HG02973 (cell line): ENCODE data around the gene CMTM8.

ENCODE experiments used
- ATAC-seq: cut with Tn5 transposase; IDR thresholded peaks from one replicate; pipeline ENCODE4 v1.9.1; 2021; ENCODE audit warnings: moderate library complexity; ENCODE audit not compliant: unreplicated experiment

The CMTM8 gene

DNA sequence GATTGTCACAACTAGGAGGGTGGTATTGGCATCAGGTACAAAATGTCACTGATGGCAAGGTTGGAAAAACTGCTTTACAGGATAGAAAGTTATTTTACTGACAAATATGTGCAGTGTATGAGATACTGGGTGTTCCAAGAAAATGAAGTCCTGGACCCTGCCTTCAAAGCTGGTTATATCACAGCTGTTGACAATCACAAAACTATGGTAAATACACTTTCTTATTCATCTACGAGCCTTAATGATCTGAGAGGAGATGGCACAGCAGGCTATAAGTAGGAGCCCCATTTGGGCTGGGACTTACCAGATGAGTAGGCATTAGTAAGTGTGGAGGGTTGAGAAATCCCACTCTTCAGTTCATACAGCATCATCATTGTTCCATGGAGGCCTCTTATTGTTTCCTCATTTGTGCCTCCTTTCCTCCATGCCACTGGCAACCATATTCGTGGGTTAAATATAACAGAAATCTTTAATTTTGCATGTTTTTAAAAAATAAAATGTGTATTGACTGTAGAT is 66.9 kb downstream of the CMTM8 start:
- no peak for ATAC-seq

GRCh38 chr3:32306072-32306471 is 67.6 kb downstream of the CMTM8 start:
- no peak for ATAC-seq

DNA sequence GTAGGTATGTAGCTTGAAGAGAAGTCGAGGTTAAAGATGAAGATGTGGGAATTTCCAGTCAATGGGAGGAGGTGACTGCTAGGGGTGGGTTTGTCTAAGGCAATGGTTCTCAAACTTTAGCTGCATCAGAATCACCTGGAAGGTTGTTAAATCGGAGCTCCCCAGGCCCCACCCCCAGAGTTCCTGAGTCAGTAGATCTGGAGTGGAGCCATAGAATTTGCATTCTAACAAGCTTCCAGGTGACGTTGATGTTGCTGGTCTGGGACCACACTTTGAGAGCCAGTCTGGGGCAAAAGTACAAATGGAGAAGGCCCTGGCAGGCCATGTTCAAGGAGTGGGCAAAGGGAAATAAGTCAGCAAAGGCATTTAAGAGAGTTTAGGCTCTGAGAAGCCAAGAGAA is 69.1 kb downstream of the CMTM8 start:
- ATAC-seq = no peak

DNA sequence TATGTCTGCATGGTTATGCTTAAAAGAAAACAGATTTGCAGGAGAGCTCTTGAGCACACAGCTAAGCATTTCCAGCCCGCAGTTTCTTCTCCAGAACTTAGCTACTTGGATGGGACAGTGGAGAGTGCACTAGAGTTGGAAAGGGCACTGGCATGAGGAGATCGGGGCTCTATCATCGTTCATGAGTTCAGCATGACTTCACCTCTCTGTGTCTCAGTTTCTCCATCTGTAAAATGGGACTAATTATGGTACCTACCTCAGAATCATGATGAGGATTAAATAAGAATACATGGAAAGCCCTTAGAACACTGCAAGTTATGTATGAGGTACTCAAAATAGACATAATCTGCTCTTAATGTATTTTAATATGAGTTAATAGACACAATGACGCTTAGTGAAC is 69.9 kb downstream of the CMTM8 start:
- no peak for ATAC-seq

DNA sequence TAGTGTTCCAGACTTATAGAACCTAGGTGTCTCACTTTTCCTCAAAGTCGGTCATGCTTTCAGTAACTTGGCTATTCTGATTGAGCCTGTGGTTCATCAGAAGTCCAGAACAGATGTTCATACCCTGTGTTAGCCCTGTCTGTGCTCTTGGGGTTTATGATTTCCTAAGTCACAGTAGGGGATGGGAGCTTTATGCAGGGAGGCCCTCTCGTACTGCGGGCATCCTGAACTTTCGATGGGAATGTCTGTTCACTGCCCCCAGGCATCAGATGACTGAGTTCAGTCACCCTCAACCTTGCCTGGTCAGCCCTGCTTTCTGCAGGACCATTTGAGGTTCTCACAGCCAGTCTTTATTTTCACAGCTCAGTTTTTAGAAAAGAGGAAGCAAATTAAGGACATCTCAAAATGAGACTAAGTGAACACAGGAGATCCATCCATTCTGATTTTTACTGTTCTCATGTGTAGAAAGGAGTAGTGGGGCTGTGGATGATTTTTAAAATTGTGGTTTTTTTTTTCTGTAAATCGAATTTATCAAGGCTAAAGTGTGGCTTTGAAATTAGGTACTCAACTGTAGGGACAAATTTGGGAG is 71.3 kb downstream of the CMTM8 start:
- no peak for ATAC-seq

DNA sequence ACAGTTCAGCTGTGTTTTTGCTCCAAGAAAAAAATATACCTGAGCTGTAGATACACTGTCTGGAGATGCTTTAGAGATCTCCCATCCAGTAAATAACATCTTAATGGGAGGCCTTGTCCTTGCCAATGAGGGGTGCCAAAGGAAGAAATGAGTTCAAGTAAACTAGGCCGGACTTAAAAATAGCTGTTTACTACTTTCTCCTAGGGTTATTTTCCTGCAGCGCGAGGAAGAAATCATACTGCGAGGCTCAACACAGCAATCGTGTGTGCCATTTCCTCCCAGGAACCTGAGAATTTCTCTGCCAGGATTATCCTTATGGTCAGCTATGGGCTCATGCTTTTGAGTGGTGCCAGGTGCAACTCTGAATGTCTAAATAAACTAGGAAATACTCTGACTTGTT is 71.9 kb downstream of the CMTM8 start:
- ATAC-seq = no peak

- ATAC-seq = no peak
These were observed 72.7 kb downstream of the CMTM8 start for GRCh38 chr3:32310918-32311839.

DNA sequence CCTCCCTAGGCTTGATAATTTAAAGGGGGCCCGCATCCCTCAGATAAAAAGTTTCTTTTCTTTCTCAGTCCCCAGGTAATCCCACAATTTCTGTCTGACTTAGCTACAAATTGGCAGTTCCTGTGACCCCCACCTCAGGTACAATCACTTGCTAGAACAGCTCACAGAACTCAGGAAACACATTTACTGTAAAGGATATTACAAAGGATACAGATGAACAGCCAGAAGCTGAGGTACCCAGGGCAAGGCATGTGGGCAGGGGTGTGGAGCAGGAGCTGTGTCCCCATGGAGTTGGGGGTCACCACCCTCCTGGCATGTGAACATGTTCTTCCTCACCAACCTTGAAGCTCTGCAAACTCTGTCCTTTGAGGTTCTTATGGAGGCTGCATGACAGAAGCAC is 73.8 kb downstream of the CMTM8 start:
- no peak for ATAC-seq

- no peak for ATAC-seq
These were observed 74.7 kb downstream of the CMTM8 start for GRCh38 chr3:32313169-32313568.

DNA sequence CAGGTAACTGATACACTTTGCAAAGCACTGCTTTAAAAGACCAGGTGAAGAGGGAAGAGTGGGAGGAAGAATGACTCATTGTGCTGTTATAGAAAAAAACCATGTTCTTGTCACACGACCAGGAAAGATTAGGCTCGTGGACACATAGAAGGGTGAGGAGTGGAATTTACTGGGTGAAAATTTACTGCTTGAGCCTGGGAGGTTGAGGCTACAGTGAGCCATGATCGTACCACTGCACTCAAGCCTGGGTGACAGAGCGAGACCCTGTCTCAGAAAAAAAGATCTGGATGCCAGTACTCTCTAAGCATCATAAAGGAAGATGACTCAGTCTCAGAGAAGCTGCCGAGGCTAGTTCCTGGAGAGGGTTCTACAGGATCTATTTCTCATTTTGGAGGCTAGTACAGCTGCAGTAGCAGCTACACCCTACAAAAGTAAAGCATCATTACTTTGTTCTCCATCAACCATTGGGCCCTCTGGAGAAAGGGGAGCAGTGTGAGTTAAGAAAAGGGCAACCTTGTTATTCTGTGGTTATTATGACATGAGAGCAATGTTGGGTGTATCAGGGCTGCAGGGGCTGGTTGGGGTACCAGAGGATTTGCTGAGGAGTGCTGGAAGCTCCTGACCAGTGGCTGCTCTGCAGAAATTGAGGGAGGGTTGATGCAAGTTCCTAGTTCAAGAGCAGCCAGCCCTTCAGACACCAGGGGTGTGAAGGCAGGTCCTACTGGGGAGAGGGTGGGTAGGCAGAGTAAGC is 75.4 kb downstream of the CMTM8 start:
- ATAC-seq = no peak

- no peak for ATAC-seq
These were observed 77.0 kb downstream of the CMTM8 start for GRCh38 chr3:32315441-32315840.

GRCh38 chr3:32316319-32316718 is 77.8 kb downstream of the CMTM8 start:
- ATAC-seq = no peak

GRCh38 chr3:32316976-32317375 is 78.5 kb downstream of the CMTM8 start:
- no peak for ATAC-seq

- ATAC-seq = no peak
These were observed 81.1 kb downstream of the CMTM8 start for GRCh38 chr3:32319607-32320006.

DNA sequence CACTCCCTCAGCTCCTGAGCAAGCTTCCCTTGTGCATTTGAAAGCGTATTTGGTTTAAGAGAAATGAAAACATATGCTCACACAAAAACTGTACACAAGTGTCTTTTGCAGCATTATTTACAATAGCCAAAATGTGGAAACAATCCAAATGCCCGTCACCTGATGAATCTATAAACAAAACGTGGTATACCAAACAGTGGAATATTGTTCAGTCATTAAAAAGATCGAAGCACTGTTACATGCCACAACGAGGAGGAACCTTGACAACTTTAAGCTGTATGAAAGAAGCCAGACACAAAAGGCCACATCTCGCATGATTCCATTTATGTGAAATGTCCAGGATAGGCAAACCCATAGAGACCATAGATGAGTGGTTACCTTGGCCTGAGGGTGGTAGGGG is 81.6 kb downstream of the CMTM8 start:
- ATAC-seq = no peak

GRCh38 chr3:32321095-32321790 is 82.8 kb downstream of the CMTM8 start:
- no peak for ATAC-seq

- no peak for ATAC-seq
These were observed 83.8 kb downstream of the CMTM8 start for GRCh38 chr3:32322311-32322710.

DNA sequence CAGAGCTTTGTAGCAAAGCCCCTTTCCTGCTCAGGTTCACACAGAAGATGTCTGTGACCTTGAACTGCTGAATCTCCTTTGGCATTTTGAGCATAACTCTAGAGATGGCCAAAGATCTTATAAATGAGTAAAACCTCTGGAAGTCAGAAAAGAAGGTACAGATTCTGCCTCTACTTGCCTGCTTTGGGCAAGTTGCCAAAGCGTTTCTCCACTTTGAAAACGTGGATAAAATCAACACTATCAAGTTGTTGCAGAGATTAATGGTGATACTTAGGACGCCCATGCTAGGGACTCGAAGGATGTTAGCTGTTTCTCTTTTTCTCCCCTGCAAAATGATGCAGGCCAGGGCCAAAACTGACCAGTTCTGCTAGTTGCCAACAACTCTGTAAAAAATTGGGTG is 85.1 kb downstream of the CMTM8 start:
- ATAC-seq = no peak

DNA sequence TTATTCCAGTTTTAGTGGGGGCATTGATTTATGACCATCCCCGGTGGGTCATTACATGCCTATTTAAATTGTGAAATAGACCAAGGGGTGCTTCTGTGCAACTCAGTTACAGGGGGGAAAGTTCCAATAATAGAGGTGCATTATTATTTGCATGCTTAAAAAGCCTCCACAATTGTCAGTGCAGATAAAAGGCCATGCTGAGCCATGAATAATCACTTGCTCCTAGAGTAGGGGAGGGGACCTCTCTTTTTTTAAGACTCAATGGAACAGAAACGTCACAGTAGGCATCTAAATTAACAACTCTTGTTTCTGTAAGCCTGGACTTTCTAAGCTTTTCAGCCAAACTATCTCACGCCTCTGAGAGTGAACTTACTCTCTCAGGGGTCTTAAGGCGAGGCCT is 86.7 kb downstream of the CMTM8 start:
- no peak for ATAC-seq

DNA sequence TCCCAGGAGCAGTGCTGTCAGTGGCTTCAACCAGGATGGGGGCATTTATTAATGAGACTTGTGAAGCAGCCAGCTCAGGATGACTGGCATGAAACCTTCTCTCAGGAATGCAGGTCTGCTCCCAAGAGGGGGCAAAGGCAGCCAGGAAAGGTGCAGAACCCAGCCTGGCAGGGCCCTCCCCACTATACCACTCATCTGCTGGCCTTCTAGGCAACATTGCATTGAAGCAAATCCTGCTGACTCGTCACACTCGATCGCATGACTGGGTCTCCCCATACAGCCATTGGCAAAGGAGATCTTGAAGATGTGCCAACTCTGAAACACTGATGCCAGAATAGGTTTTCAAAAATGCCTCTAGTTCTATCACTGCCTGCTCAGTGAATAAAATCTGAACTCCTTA is 87.4 kb downstream of the CMTM8 start:
- ATAC-seq = no peak

DNA sequence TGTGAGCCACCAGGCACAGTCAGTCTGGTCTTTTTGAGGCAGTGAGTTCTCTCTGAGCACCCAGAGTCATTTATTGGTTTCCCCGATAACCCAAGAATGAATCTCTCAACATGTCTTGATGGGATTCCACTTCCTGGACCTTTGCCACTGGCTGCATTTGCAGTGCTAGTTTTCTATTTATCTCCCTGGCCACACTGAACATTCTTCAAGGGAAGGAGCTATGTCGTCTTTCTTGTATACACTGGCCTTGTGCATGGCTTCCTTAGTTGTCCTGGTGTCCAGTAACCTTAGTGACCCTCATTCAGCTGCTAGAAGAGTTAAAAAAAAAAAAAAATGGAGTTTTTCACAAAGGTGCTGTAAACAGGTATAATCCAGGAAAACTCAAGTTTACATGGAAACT is 88.3 kb downstream of the CMTM8 start:
- no peak for ATAC-seq
